Right ventricle myocardium inferior (tissue), 1 donor: ENCODE results near the gene PCNX2. TPM values are rescaled to one million over a fixed set of nuclear protein-coding genes. Genes with fewer than 3 reads are reported as not detected.

Source experiments
- ATAC-seq: fragments of 200-7000 bp; cut with Tn5 transposase; one replicate; pipeline ENCODE4 v1.9.1; 2020; ENCODE audit warnings: mild to moderate bottlenecking, moderate library complexity
- DNase-seq: peaks from one replicate; pipeline ENCODE4 v3.0.0; 2021; ENCODE audit errors: missing footprints
- intact Hi-C: fragments of 100-400 bp; cut with DNase I; formaldehyde crosslinking; loops from one replicate; pipeline ENCODE4 v1.11.0; 2022
- total RNA-seq: library from RNA; stranded (reverse); fragmentation: NEBNext Ultra II Directional; extraction: Animal tissue kit (Norgen Biotek cat#: 25700); gene quantifications from one replicate; pipeline ENCODE4 v1.2.1, GENCODE V29; 2021
- donor health status: DM: no; HTN: yes; CAD: no; lungs with severe emphysema.

PCNX2 gene
- total RNA-seq, 1 donor from 2014 or later, result 2.2 TPM

GRCh38 chr1:233240371-233240770 is 55.2 kb downstream of the PCNX2 start:
- DNase-seq (no peak), ATAC-seq (no peak)
- intact Hi-C loops, result no loop called here

- intact Hi-C loops, result no loop called here
- DNase-seq, result no peak
- ATAC-seq, result no peak
These were observed 56.6 kb downstream of the PCNX2 start for GRCh38 chr1:233238884-233239431.

- intact Hi-C loops, result no loop called here
- DNase-seq, result no peak
- peak; percentile 85 for ATAC-seq
These were observed 57.9 kb downstream of the PCNX2 start for GRCh38 chr1:233237647-233238046.

GRCh38 chr1:233233508-233234040 is 62.0 kb downstream of the PCNX2 start:
- intact Hi-C loops, result no loop called here
- DNase-seq (no peak), ATAC-seq (no peak)

- DNase-seq (no peak), ATAC-seq (no peak)
- intact Hi-C loops, result no loop called here
These were observed 65.5 kb downstream of the PCNX2 start for GRCh38 chr1:233230011-233230410.

GRCh38 chr1:233229288-233229687 is 66.2 kb downstream of the PCNX2 start:
- DNase-seq, result no peak
- no peak for ATAC-seq
- intact Hi-C loops, result no loop called here

GRCh38 chr1:233227930-233228465 is 67.5 kb downstream of the PCNX2 start:
- ATAC-seq, result no peak
- intact Hi-C loops, result no loop called here
- DNase-seq, result no peak

- ATAC-seq (no peak), DNase-seq (no peak)
- intact Hi-C loops, result no loop called here
These were observed 71.2 kb downstream of the PCNX2 start for GRCh38 chr1:233224311-233224710.

GRCh38 chr1:233217832-233218231 is 77.7 kb downstream of the PCNX2 start:
- DNase-seq (no peak), ATAC-seq (no peak)
- intact Hi-C loops, result no loop called here

GRCh38 chr1:233216009-233216408 is 79.5 kb downstream of the PCNX2 start:
- no peak for ATAC-seq
- intact Hi-C loops, result no loop called here
- DNase-seq, result no peak

GRCh38 chr1:233215135-233215760 is 80.3 kb downstream of the PCNX2 start:
- ATAC-seq, result no peak
- no peak for DNase-seq
- intact Hi-C loops, result no loop called here

GRCh38 chr1:233211595-233211994 is 83.9 kb downstream of the PCNX2 start:
- intact Hi-C loops, result no loop called here
- no peak for DNase-seq
- no peak for ATAC-seq

- intact Hi-C loops, result no loop called here
- DNase-seq (no peak), ATAC-seq (no peak)
These were observed 84.4 kb downstream of the PCNX2 start for GRCh38 chr1:233211106-233211505.

- DNase-seq, result no peak
- intact Hi-C loops, result no loop called here
- ATAC-seq, result no peak
These were observed 86.0 kb downstream of the PCNX2 start for GRCh38 chr1:233209481-233209880.

- ATAC-seq, result no peak
- DNase-seq, result no peak
- intact Hi-C loops, result no loop called here
These were observed 86.8 kb downstream of the PCNX2 start for GRCh38 chr1:233208687-233209086.

GRCh38 chr1:233197940-233198339 is 97.6 kb downstream of the PCNX2 start:
- intact Hi-C loops, result no loop called here
- DNase-seq (no peak), ATAC-seq (no peak)

- DNase-seq (no peak), ATAC-seq (no peak)
- intact Hi-C loops, result no loop called here
These were observed 101.8 kb downstream of the PCNX2 start for GRCh38 chr1:233193741-233194140.

GRCh38 chr1:233190987-233191386 is 104.5 kb downstream of the PCNX2 start:
- no peak for ATAC-seq
- DNase-seq, result no peak
- intact Hi-C loops, result no loop called here

GRCh38 chr1:233189526-233189925 is 106.0 kb downstream of the PCNX2 start:
- intact Hi-C loops, result no loop called here
- ATAC-seq (no peak), DNase-seq (no peak)

GRCh38 chr1:233188061-233188460 is 107.5 kb downstream of the PCNX2 start:
- no peak for ATAC-seq
- no peak for DNase-seq
- intact Hi-C loops, result no loop called here
